WTC11 (cell line): Measurements from ENCODE around the gene DNAH8. TPM values are rescaled to one million over a fixed set of nuclear protein-coding genes. Genes with fewer than 3 reads are reported as not detected.

ENCODE experiments used
- ATAC-seq: fragments of 200-7000 bp; cut with Tn5 transposase; 2 replicates; pipeline ENCODE4 v1.10.0; 2021; ENCODE audit warnings: mild to moderate bottlenecking, moderate library complexity
- CTCF ChIA-PET: fragments of 300-600 bp; sonication (Branson Sonifier 250); formaldehyde crosslinking; loops from one replicate; lab custom pipeline; 2021; ENCODE audit warnings: antibody characterized with exemption; lab: Charles Lee
- POLR2A ChIA-PET: fragments of 350-600 bp; sonication (Branson Sonifier 250); formaldehyde crosslinking; loops from one replicate; lab custom pipeline; 2021; ENCODE audit warnings: antibody characterized with exemption; lab: Charles Lee
- DNase-seq: peaks from one replicate; pipeline ENCODE4 v3.0.0; 2021; ENCODE audit warnings: low spot score
- H3K27ac Mint-ChIP-seq: 2 replicates; pipeline ENCODE4 v1.8.0; 2021; ENCODE audit warnings: mixed read lengths
- H3K27me3 Mint-ChIP-seq: 2 replicates; pipeline ENCODE4 v1.8.0; 2021; ENCODE audit warnings: low read depth, mild to moderate bottlenecking, moderate library complexity, mixed read lengths
- H3K36me3 Mint-ChIP-seq: 2 replicates; pipeline ENCODE4 v1.8.0; 2021; ENCODE audit warnings: mixed read lengths
- H3K4me1 Mint-ChIP-seq: 2 replicates; pipeline ENCODE4 v1.8.0; 2022; ENCODE audit warnings: mixed read lengths
- H3K4me3 Mint-ChIP-seq: 2 replicates; pipeline ENCODE4 v1.8.0; 2021; ENCODE audit warnings: mild to moderate bottlenecking, moderate library complexity, mixed read lengths
- H3K9me3 Mint-ChIP-seq: 2 replicates; pipeline ENCODE4 v1.8.0; 2021; ENCODE audit warnings: mixed read lengths
- CREM ChIP-seq: sonication (generic); formaldehyde crosslinking; IDR thresholded peaks from 2 replicates; pipeline ENCODE4 v1.8.1; 2022; ENCODE audit warnings: mild to moderate bottlenecking, missing genetic modification reagents, moderate library complexity
- JAZF1 ChIP-seq: fragments of 250-450 bp; sonication (Bioruptor Pico); IDR thresholded peaks from 2 replicates; pipeline ENCODE4 v1.9.0; 2021; ENCODE audit warnings: moderate library complexity, mild to moderate bottlenecking, inconsistent platforms
- MYBL2 ChIP-seq: sonication (generic); formaldehyde crosslinking; IDR thresholded peaks from 2 replicates; pipeline ENCODE4 v1.8.1; 2023; ENCODE audit warnings: mild to moderate bottlenecking, moderate library complexity, missing genetic modification reagents
- NR2C2 ChIP-seq: sonication (generic); formaldehyde crosslinking; IDR thresholded peaks from 2 replicates; pipeline ENCODE4 v1.8.0; 2022; ENCODE audit warnings: mild to moderate bottlenecking, missing genetic modification reagents
- NR3C1 ChIP-seq: sonication (generic); formaldehyde crosslinking; conservative IDR thresholded peaks from 2 replicates; pipeline ENCODE4 v1.8.1; 2023; ENCODE audit warnings: low read depth, mild to moderate bottlenecking, missing genetic modification reagents
- PREB ChIP-seq: sonication (generic); formaldehyde crosslinking; IDR thresholded peaks from 2 replicates; pipeline ENCODE4 v1.8.1; 2022; ENCODE audit warnings: mild to moderate bottlenecking, missing genetic modification reagents, moderate library complexity, borderline replicate concordance
- SMAD3 ChIP-seq: sonication (generic); formaldehyde crosslinking; IDR thresholded peaks from 2 replicates; pipeline ENCODE4 v1.8.0; 2022; ENCODE audit warnings: missing genetic modification reagents, mild to moderate bottlenecking, borderline replicate concordance
- TCF7 ChIP-seq: sonication (generic); formaldehyde crosslinking; IDR thresholded peaks from 2 replicates; pipeline ENCODE4 v1.8.0; 2022; ENCODE audit warnings: mild to moderate bottlenecking, low read depth, missing genetic modification reagents, moderate library complexity
- TEAD1 ChIP-seq: sonication (generic); formaldehyde crosslinking; IDR thresholded peaks from 2 replicates; pipeline ENCODE4 v1.8.0; 2022; ENCODE audit warnings: mild to moderate bottlenecking, missing genetic modification reagents
- TP53 ChIP-seq: sonication (generic); formaldehyde crosslinking; IDR thresholded peaks from 2 replicates; pipeline ENCODE4 v1.8.1; 2023; ENCODE audit warnings: mild to moderate bottlenecking, missing genetic modification reagents
- USF2 ChIP-seq: sonication (generic); formaldehyde crosslinking; IDR thresholded peaks from 2 replicates; pipeline ENCODE4 v1.8.1; 2023; ENCODE audit warnings: mild to moderate bottlenecking, missing genetic modification reagents, moderate library complexity
- ZNF121 ChIP-seq: sonication (generic); formaldehyde crosslinking; IDR thresholded peaks from 2 replicates; pipeline ENCODE4 v1.8.0; 2023; ENCODE audit warnings: missing genetic modification reagents
- ZNF317 ChIP-seq: sonication (generic); formaldehyde crosslinking; IDR thresholded peaks from 2 replicates; pipeline ENCODE4 v1.8.1; 2023; ENCODE audit warnings: low read depth, mild to moderate bottlenecking, moderate library complexity, missing genetic modification reagents, borderline replicate concordance
- ZNF671 ChIP-seq: fragments of 250-450 bp; sonication (Bioruptor Pico); IDR thresholded peaks from 2 replicates; pipeline ENCODE4 v1.8.0; 2021; ENCODE audit warnings: mild to moderate bottlenecking
- ZSCAN18 ChIP-seq: fragments of 250-450 bp; sonication (Bioruptor Pico); IDR thresholded peaks from 2 replicates; pipeline ENCODE4 v2.1.2; 2022; ENCODE audit warnings: mild to moderate bottlenecking, moderate library complexity
- total RNA-seq: library from RNA; stranded (reverse); gene quantifications from 3 replicates; pipeline ENCODE4 v1.2.3, GENCODE V29; 2021
- TF ChIP-seq, protein P1 (sequence below): sonication (generic); formaldehyde crosslinking; conservative IDR thresholded peaks from 2 replicates; pipeline ENCODE4 v1.8.1; 2023; ENCODE audit warnings: mild to moderate bottlenecking, low read depth, missing genetic modification reagents, moderate library complexity
- TF ChIP-seq, protein P2 (sequence below): sonication (generic); formaldehyde crosslinking; IDR thresholded peaks from 2 replicates; pipeline ENCODE4 v1.8.1; 2023; ENCODE audit warnings: mild to moderate bottlenecking, moderate library complexity, missing genetic modification reagents
- TF ChIP-seq, protein P3 (sequence below): sonication (generic); formaldehyde crosslinking; IDR thresholded peaks from 2 replicates; pipeline ENCODE4 v1.8.1; 2023; ENCODE audit warnings: mild to moderate bottlenecking, missing genetic modification reagents, moderate library complexity
- TF ChIP-seq, protein P4 (sequence below): fragments of 250-450 bp; sonication (Bioruptor Pico); IDR thresholded peaks from 2 replicates; pipeline ENCODE4 v1.9.0; 2021; ENCODE audit warnings: mild to moderate bottlenecking
- TF ChIP-seq, protein P5 (sequence below): fragments of 200-600 bp; IDR thresholded peaks from 2 replicates; pipeline ENCODE4 v1.8.0; 2022; ENCODE audit warnings: antibody characterized with exemption
- TF ChIP-seq, protein P6 (sequence below): sonication (generic); formaldehyde crosslinking; IDR thresholded peaks from 2 replicates; pipeline ENCODE4 v1.8.0; 2022; ENCODE audit warnings: mild to moderate bottlenecking, missing genetic modification reagents

The DNAH8 gene
- total RNA-seq, 1 experiment from 2014 or later, result 0.02 TPM

- TF ChIP-seq, protein P1, sequence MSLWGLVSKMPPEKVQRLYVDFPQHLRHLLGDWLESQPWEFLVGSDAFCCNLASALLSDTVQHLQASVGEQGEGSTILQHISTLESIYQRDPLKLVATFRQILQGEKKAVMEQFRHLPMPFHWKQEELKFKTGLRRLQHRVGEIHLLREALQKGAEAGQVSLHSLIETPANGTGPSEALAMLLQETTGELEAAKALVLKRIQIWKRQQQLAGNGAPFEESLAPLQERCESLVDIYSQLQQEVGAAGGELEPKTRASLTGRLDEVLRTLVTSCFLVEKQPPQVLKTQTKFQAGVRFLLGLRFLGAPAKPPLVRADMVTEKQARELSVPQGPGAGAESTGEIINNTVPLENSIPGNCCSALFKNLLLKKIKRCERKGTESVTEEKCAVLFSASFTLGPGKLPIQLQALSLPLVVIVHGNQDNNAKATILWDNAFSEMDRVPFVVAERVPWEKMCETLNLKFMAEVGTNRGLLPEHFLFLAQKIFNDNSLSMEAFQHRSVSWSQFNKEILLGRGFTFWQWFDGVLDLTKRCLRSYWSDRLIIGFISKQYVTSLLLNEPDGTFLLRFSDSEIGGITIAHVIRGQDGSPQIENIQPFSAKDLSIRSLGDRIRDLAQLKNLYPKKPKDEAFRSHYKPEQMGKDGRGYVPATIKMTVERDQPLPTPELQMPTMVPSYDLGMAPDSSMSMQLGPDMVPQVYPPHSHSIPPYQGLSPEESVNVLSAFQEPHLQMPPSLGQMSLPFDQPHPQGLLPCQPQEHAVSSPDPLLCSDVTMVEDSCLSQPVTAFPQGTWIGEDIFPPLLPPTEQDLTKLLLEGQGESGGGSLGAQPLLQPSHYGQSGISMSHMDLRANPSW, result no peak
- no peak for TF ChIP-seq USF2 (CRISPR knock-in tag)
Observed at GRCh38 chr6:38802497-38802896, 87.4 kb downstream of the DNAH8 start (continued).

DNA sequence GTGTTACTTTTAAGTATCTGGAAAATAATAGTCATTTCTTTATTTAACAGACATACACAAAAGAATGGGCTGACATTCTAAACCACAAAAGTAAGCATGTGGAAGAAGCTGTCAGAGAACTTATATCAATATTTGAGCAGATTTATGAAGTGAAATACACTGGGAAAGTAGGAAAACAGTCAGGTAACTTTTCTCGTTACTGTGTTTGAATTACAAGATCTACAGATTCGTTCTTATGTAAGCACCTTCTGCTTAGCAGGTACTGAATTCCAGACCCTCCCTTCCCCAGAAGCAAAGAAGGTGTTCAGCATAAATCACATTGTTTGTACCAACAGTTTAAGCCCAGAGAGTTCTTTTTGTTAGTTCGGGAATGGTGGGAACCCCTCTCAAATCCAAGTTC, 88.0 kb downstream of the DNAH8 start:
- no peaks in the 10 kb centered on the region for H3K36me3 Mint-ChIP-seq
- POLR2A ChIA-PET, result no interaction called here
- no peaks in the 10 kb centered on the region; the same call in 1 of the 2 replicates for H3K4me1 Mint-ChIP-seq
- CTCF ChIA-PET, result no interaction called here
- ATAC-seq (no peak), DNase-seq (no peak)
- no peak overlapping the region for H3K27ac Mint-ChIP-seq
- H3K9me3 Mint-ChIP-seq, result no peaks in the 10 kb centered on the region
- H3K27me3 Mint-ChIP-seq, result peaks cover 3% of the 10 kb centered on the region; the same call in 1 of the 2 replicates
- H3K4me3 Mint-ChIP-seq, result no peak overlapping the region
- TF ChIP-seq NR3C1 (CRISPR knock-in tag) (no peak), MYBL2 (no peak), NR2C2 (CRISPR knock-in tag) (no peak), SMAD3 (CRISPR knock-in tag) (no peak), ZNF317 (CRISPR knock-in tag) (no peak), JAZF1 (no peak), TCF7 (no peak), TEAD1 (CRISPR knock-in tag) (no peak), TP53 (no peak), ZNF121 (no peak), CREM (no peak), PREB (CRISPR knock-in tag) (no peak), ZNF671 (CRISPR knock-in tag) (no peak), ZSCAN18 (CRISPR knock-in tag) (no peak)
- TF ChIP-seq, protein P2, sequence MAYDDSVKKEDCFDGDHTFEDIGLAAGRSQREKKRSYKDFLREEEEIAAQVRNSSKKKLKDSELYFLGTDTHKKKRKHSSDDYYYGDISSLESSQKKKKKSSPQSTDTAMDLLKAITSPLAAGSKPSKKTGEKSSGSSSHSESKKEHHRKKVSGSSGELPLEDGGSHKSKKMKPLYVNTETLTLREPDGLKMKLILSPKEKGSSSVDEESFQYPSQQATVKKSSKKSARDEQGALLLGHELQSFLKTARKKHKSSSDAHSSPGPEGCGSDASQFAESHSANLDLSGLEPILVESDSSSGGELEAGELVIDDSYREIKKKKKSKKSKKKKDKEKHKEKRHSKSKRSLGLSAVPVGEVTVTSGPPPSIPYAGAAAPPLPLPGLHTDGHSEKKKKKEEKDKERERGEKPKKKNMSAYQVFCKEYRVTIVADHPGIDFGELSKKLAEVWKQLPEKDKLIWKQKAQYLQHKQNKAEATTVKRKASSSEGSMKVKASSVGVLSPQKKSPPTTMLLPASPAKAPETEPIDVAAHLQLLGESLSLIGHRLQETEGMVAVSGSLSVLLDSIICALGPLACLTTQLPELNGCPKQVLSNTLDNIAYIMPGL, result no peak
- TF ChIP-seq, protein P3, sequence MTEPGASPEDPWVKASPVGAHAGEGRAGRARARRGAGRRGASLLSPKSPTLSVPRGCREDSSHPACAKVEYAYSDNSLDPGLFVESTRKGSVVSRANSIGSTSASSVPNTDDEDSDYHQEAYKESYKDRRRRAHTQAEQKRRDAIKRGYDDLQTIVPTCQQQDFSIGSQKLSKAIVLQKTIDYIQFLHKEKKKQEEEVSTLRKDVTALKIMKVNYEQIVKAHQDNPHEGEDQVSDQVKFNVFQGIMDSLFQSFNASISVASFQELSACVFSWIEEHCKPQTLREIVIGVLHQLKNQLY (CRISPR knock-in tag), result no peak
- TF ChIP-seq, protein P4, sequence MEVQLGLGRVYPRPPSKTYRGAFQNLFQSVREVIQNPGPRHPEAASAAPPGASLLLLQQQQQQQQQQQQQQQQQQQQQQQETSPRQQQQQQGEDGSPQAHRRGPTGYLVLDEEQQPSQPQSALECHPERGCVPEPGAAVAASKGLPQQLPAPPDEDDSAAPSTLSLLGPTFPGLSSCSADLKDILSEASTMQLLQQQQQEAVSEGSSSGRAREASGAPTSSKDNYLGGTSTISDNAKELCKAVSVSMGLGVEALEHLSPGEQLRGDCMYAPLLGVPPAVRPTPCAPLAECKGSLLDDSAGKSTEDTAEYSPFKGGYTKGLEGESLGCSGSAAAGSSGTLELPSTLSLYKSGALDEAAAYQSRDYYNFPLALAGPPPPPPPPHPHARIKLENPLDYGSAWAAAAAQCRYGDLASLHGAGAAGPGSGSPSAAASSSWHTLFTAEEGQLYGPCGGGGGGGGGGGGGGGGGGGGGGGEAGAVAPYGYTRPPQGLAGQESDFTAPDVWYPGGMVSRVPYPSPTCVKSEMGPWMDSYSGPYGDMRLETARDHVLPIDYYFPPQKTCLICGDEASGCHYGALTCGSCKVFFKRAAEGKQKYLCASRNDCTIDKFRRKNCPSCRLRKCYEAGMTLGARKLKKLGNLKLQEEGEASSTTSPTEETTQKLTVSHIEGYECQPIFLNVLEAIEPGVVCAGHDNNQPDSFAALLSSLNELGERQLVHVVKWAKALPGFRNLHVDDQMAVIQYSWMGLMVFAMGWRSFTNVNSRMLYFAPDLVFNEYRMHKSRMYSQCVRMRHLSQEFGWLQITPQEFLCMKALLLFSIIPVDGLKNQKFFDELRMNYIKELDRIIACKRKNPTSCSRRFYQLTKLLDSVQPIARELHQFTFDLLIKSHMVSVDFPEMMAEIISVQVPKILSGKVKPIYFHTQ (CRISPR knock-in tag), result no peak
- TF ChIP-seq, protein P5, sequence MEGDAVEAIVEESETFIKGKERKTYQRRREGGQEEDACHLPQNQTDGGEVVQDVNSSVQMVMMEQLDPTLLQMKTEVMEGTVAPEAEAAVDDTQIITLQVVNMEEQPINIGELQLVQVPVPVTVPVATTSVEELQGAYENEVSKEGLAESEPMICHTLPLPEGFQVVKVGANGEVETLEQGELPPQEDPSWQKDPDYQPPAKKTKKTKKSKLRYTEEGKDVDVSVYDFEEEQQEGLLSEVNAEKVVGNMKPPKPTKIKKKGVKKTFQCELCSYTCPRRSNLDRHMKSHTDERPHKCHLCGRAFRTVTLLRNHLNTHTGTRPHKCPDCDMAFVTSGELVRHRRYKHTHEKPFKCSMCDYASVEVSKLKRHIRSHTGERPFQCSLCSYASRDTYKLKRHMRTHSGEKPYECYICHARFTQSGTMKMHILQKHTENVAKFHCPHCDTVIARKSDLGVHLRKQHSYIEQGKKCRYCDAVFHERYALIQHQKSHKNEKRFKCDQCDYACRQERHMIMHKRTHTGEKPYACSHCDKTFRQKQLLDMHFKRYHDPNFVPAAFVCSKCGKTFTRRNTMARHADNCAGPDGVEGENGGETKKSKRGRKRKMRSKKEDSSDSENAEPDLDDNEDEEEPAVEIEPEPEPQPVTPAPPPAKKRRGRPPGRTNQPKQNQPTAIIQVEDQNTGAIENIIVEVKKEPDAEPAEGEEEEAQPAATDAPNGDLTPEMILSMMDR, result no peak
- TF ChIP-seq, protein P6, sequence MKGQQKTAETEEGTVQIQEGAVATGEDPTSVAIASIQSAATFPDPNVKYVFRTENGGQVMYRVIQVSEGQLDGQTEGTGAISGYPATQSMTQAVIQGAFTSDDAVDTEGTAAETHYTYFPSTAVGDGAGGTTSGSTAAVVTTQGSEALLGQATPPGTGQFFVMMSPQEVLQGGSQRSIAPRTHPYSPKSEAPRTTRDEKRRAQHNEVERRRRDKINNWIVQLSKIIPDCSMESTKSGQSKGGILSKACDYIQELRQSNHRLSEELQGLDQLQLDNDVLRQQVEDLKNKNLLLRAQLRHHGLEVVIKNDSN (CRISPR knock-in tag), result no peak
